ENCODE data around the gene PGA3.

DNA sequence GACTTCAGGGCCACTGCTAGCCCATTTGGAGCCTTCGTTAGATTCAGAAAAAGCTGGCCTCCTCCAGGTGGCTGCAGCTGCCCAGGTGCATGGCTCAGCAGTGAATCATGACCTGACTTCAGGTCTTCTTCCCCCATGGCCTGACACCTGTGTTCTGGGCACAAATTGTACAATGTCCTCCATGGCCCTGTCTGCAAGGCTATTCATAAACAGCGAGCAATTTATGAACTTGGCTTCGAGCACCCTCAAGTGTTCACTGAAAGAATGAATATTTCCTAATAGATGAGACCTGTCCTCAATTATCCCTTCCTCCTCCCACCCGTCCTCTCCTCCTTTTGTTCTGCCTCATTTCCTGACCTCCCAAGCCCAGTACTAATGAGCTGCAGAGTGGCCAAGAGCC, 29.9 kb upstream of the PGA3 start:
- TF ChIP-seq, protein P1, sequence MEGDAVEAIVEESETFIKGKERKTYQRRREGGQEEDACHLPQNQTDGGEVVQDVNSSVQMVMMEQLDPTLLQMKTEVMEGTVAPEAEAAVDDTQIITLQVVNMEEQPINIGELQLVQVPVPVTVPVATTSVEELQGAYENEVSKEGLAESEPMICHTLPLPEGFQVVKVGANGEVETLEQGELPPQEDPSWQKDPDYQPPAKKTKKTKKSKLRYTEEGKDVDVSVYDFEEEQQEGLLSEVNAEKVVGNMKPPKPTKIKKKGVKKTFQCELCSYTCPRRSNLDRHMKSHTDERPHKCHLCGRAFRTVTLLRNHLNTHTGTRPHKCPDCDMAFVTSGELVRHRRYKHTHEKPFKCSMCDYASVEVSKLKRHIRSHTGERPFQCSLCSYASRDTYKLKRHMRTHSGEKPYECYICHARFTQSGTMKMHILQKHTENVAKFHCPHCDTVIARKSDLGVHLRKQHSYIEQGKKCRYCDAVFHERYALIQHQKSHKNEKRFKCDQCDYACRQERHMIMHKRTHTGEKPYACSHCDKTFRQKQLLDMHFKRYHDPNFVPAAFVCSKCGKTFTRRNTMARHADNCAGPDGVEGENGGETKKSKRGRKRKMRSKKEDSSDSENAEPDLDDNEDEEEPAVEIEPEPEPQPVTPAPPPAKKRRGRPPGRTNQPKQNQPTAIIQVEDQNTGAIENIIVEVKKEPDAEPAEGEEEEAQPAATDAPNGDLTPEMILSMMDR (tag by site-specific recombination; IDR thresholded peaks at IDR 0.05), result no peak
- no peak for TF ChIP-seq RBAK (tag by site-specific recombination; IDR thresholded peaks at IDR 0.05)
- no peak for TF ChIP-seq ZBTB7A (tag by site-specific recombination; IDR thresholded peaks at IDR 0.05; ENCODE audit: low read depth)
- no peak for TF ChIP-seq ZSCAN30 (tag by site-specific recombination; IDR thresholded peaks at IDR 0.05)
- TF ChIP-seq, protein P2, sequence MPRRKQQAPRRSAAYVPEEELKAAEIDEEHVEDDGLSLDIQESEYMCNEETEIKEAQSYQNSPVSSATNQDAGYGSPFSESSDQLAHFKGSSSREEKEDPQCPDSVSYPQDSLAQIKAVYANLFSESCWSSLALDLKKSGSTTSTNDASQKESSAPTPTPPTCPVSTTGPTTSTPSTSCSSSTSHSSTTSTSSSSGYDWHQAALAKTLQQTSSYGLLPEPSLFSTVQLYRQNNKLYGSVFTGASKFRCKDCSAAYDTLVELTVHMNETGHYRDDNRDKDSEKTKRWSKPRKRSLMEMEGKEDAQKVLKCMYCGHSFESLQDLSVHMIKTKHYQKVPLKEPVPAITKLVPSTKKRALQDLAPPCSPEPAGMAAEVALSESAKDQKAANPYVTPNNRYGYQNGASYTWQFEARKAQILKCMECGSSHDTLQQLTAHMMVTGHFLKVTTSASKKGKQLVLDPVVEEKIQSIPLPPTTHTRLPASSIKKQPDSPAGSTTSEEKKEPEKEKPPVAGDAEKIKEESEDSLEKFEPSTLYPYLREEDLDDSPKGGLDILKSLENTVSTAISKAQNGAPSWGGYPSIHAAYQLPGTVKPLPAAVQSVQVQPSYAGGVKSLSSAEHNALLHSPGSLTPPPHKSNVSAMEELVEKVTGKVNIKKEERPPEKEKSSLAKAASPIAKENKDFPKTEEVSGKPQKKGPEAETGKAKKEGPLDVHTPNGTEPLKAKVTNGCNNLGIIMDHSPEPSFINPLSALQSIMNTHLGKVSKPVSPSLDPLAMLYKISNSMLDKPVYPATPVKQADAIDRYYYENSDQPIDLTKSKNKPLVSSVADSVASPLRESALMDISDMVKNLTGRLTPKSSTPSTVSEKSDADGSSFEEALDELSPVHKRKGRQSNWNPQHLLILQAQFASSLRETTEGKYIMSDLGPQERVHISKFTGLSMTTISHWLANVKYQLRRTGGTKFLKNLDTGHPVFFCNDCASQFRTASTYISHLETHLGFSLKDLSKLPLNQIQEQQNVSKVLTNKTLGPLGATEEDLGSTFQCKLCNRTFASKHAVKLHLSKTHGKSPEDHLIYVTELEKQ (tag by site-specific recombination; IDR thresholded peaks at IDR 0.05; ENCODE audit: borderline replicate concordance), result no peak
- no peak for TF ChIP-seq ZNF629 (tag by site-specific recombination; IDR thresholded peaks at IDR 0.05)
- TF ChIP-seq, protein P3, sequence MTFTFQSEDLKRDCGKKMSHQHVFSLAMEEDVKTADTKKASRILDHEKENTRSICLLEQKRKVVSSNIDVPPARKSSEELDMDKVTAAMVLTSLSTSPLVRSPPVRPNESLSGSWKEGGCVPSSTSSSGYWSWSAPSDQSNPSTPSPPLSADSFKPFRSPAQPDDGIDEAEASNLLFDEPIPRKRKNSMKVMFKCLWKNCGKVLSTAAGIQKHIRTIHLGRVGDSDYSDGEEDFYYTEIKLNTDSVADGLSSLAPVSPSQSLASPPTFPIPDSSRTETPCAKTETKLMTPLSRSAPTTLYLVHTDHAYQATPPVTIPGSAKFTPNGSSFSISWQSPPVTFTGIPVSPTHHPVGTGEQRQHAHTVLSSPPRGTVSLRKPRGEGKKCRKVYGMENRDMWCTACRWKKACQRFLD (tag by site-specific recombination; IDR thresholded peaks at IDR 0.05), result no peak
- TF ChIP-seq ZNF335 (tag by site-specific recombination; conservative IDR thresholded peaks at IDR 0.05), result no peak
- TF ChIP-seq, protein P4, sequence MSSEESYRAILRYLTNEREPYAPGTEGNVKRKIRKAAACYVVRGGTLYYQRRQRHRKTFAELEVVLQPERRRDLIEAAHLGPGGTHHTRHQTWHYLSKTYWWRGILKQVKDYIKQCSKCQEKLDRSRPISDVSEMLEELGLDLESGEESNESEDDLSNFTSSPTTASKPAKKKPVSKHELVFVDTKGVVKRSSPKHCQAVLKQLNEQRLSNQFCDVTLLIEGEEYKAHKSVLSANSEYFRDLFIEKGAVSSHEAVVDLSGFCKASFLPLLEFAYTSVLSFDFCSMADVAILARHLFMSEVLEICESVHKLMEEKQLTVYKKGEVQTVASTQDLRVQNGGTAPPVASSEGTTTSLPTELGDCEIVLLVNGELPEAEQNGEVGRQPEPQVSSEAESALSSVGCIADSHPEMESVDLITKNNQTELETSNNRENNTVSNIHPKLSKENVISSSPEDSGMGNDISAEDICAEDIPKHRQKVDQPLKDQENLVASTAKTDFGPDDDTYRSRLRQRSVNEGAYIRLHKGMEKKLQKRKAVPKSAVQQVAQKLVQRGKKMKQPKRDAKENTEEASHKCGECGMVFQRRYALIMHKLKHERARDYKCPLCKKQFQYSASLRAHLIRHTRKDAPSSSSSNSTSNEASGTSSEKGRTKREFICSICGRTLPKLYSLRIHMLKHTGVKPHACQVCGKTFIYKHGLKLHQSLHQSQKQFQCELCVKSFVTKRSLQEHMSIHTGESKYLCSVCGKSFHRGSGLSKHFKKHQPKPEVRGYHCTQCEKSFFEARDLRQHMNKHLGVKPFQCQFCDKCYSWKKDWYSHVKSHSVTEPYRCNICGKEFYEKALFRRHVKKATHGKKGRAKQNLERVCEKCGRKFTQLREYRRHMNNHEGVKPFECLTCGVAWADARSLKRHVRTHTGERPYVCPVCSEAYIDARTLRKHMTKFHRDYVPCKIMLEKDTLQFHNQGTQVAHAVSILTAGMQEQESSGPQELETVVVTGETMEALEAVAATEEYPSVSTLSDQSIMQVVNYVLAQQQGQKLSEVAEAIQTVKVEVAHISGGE (tag by site-specific recombination; conservative IDR thresholded peaks at IDR 0.05; ENCODE audit: low read depth), result no peak
- TF ChIP-seq, protein P5, sequence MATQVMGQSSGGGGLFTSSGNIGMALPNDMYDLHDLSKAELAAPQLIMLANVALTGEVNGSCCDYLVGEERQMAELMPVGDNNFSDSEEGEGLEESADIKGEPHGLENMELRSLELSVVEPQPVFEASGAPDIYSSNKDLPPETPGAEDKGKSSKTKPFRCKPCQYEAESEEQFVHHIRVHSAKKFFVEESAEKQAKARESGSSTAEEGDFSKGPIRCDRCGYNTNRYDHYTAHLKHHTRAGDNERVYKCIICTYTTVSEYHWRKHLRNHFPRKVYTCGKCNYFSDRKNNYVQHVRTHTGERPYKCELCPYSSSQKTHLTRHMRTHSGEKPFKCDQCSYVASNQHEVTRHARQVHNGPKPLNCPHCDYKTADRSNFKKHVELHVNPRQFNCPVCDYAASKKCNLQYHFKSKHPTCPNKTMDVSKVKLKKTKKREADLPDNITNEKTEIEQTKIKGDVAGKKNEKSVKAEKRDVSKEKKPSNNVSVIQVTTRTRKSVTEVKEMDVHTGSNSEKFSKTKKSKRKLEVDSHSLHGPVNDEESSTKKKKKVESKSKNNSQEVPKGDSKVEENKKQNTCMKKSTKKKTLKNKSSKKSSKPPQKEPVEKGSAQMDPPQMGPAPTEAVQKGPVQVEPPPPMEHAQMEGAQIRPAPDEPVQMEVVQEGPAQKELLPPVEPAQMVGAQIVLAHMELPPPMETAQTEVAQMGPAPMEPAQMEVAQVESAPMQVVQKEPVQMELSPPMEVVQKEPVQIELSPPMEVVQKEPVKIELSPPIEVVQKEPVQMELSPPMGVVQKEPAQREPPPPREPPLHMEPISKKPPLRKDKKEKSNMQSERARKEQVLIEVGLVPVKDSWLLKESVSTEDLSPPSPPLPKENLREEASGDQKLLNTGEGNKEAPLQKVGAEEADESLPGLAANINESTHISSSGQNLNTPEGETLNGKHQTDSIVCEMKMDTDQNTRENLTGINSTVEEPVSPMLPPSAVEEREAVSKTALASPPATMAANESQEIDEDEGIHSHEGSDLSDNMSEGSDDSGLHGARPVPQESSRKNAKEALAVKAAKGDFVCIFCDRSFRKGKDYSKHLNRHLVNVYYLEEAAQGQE (tag by site-specific recombination; IDR thresholded peaks at IDR 0.05), result no peak
- TF ChIP-seq, protein P6, sequence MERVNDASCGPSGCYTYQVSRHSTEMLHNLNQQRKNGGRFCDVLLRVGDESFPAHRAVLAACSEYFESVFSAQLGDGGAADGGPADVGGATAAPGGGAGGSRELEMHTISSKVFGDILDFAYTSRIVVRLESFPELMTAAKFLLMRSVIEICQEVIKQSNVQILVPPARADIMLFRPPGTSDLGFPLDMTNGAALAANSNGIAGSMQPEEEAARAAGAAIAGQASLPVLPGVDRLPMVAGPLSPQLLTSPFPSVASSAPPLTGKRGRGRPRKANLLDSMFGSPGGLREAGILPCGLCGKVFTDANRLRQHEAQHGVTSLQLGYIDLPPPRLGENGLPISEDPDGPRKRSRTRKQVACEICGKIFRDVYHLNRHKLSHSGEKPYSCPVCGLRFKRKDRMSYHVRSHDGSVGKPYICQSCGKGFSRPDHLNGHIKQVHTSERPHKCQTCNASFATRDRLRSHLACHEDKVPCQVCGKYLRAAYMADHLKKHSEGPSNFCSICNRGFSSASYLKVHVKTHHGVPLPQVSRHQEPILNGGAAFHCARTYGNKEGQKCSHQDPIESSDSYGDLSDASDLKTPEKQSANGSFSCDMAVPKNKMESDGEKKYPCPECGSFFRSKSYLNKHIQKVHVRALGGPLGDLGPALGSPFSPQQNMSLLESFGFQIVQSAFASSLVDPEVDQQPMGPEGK (tag by site-specific recombination; IDR thresholded peaks at IDR 0.05), result no peak
- no peak for TF ChIP-seq ZNF404 (tag by site-specific recombination; IDR thresholded peaks at IDR 0.05)
- TF ChIP-seq, protein P7, sequence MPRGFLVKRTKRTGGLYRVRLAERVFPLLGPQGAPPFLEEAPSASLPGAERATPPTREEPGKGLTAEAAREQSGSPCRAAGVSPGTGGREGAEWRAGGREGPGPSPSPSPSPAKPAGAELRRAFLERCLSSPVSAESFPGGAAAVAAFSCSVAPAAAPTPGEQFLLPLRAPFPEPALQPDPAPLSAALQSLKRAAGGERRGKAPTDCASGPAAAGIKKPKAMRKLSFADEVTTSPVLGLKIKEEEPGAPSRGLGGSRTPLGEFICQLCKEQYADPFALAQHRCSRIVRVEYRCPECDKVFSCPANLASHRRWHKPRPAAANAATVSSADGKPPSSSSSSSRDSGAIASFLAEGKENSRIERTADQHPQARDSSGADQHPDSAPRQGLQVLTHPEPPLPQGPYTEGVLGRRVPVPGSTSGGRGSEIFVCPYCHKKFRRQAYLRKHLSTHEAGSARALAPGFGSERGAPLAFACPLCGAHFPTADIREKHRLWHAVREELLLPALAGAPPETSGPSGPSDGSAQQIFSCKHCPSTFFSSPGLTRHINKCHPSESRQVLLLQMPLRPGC (tag by site-specific recombination; IDR thresholded peaks at IDR 0.05), result no peak
- TF ChIP-seq GLIS2 (tag by site-specific recombination; IDR thresholded peaks at IDR 0.05), result no peak
